Neuronal stem cell (in vitro differentiated cells): Measurements from ENCODE around the gene FBXO36.

ENCODE experiments used
- DNase-seq: peaks from one replicate; pipeline ENCODE4 v3.0.0-alpha.2; 2013; ENCODE audit warnings: low spot score
- H2AFZ ChIP-seq: one replicate; pipeline ENCODE4 v1.6.1; 2013; ENCODE audit warnings: mild to moderate bottlenecking, low read length, inconsistent platforms
- H2AK5ac ChIP-seq: 2 replicates; pipeline ENCODE4 v1.6.1; 2013; ENCODE audit warnings: low read depth, mild to moderate bottlenecking, inconsistent platforms, low read length, moderate library complexity, mixed read lengths
- H2BK120ac ChIP-seq: 2 replicates; pipeline ENCODE4 v1.6.1; 2013; ENCODE audit warnings: low read depth, mild to moderate bottlenecking, inconsistent platforms, low read length, moderate library complexity, mixed read lengths
- H2BK12ac ChIP-seq: one replicate; pipeline ENCODE4 v1.6.1; 2013; ENCODE audit warnings: low read length, inconsistent platforms
- H2BK15ac ChIP-seq: 2 replicates; pipeline ENCODE4 v1.6.1; 2013; ENCODE audit warnings: mild to moderate bottlenecking, low read length, inconsistent platforms, mixed read lengths
- H2BK5ac ChIP-seq: one replicate; pipeline ENCODE4 v1.6.1; 2013; ENCODE audit warnings: inconsistent platforms, mild to moderate bottlenecking, low read length, moderate library complexity
- H3K14ac ChIP-seq: one replicate; pipeline ENCODE4 v1.6.1; 2013; ENCODE audit warnings: low read length, inconsistent platforms
- H3K18ac ChIP-seq: 2 replicates; pipeline ENCODE4 v1.6.1; 2013; ENCODE audit warnings: low read length, inconsistent platforms
- H3K23ac ChIP-seq: 2 replicates; pipeline ENCODE4 v1.6.1; 2013; ENCODE audit warnings: low read depth, mild to moderate bottlenecking, mixed read lengths, low read length, inconsistent platforms; ENCODE audit not compliant: poor library complexity
- H3K27ac ChIP-seq: replicated peaks from 3 replicates; pipeline ENCODE4 v1.5.1; 2013; ENCODE audit warnings: low read length, inconsistent platforms
- H3K27me3 ChIP-seq, 3 experiments: 2 replicates each; pipeline ENCODE4 v1.6.1; 2013; ENCODE audit warnings: low read length in 3 of 3, mild to moderate bottlenecking in 2 of 3, inconsistent platforms in 1 of 3, low read depth in 1 of 3, mixed read lengths in 1 of 3, moderate library complexity in 1 of 3; ENCODE audit not compliant: control insufficient read depth in 3 of 3, insufficient read depth in 3 of 3
- H3K36me3 ChIP-seq, 2 donors: replicated peaks in 1 of 2; 2 replicates each; pipeline ENCODE4 v1.6.1; 2013; ENCODE audit warnings: low read length in 2 of 2; ENCODE audit not compliant: control insufficient read depth in 2 of 2, insufficient read depth in 2 of 2
- H3K4ac ChIP-seq: 2 replicates; pipeline ENCODE4 v1.6.1; 2013; ENCODE audit warnings: inconsistent platforms, mild to moderate bottlenecking, low read length, moderate library complexity
- H3K4me1 ChIP-seq, 2 donors: 1 replicate in 1 of 2; 2 replicates in 1 of 2; pipeline ENCODE4 v1.6.1; 2013; ENCODE audit warnings: low read length in 2 of 2, low read depth in 1 of 2; ENCODE audit not compliant: control insufficient read depth in 2 of 2, insufficient read depth in 1 of 2
- H3K4me2 ChIP-seq: one replicate; pipeline ENCODE4 v1.6.1; 2013; ENCODE audit warnings: mild to moderate bottlenecking, low read length, inconsistent platforms; ENCODE audit not compliant: insufficient read depth, poor library complexity, severe bottlenecking
- H3K4me3 ChIP-seq, 2 donors: 2 replicates each; pipeline ENCODE4 v1.5.1; 2013; ENCODE audit warnings: low read length in 2 of 2, mild to moderate bottlenecking in 2 of 2, inconsistent platforms in 1 of 2, moderate library complexity in 1 of 2
- H3K79me1 ChIP-seq: one replicate; pipeline ENCODE4 v1.6.1; 2013; ENCODE audit warnings: low read depth, mild to moderate bottlenecking, inconsistent platforms, low read length, moderate library complexity
- H3K9ac ChIP-seq: one replicate; pipeline ENCODE4 v1.6.1; 2013; ENCODE audit warnings: mild to moderate bottlenecking, low read depth, low read length, inconsistent platforms; ENCODE audit not compliant: poor library complexity
- H3K9me3 ChIP-seq, 2 donors: replicated peaks in 1 of 2; 2 replicates each; pipeline versions ENCODE3 to v1.6.1; 2013; ENCODE audit warnings: low read length in 2 of 2, mild to moderate bottlenecking in 2 of 2, inconsistent platforms in 1 of 2, low read depth in 1 of 2, mixed read lengths in 1 of 2, moderate library complexity in 1 of 2; ENCODE audit not compliant: control insufficient read depth in 2 of 2, insufficient read depth in 1 of 2
- H4K8ac ChIP-seq: one replicate; pipeline ENCODE4 v1.6.1; 2013; ENCODE audit warnings: low read depth, mild to moderate bottlenecking, inconsistent platforms, low read length, moderate library complexity
- H4K91ac ChIP-seq: one replicate; pipeline ENCODE4 v1.6.1; 2013; ENCODE audit warnings: low read length, low read depth, mild to moderate bottlenecking, inconsistent platforms; ENCODE audit not compliant: poor library complexity
- WGBS, 2 donors: extraction: QIAGEN DNeasy Blood & Tissue Kit; methylation state at CpG; one replicate each; pipeline ENCODE4 v1.1.7; 2013; ENCODE audit warnings: missing lambda C conversion rate in 2 of 2, mixed read lengths in 1 of 2; ENCODE audit not compliant: insufficient read length in 2 of 2, insufficient replicate concordance in 1 of 2; ENCODE audit errors: extremely low coverage in 2 of 2; 5-methylcytosine and 5-hydroxymethylcytosine counted together

Gene FBXO36

GRCh38 chr2:229879191-229879950 lies 42.9 kb upstream of the FBXO36 start:
- H3K23ac ChIP-seq = no peak overlapping the region
- no peaks in the 10 kb centered on the region for H3K27me3 ChIP-seq
- H3K36me3 ChIP-seq = peaks cover 5 to 56% of the 10 kb centered on the region in 2 donors
- H3K4me1 ChIP-seq = no peaks in the 10 kb centered on the region
- H4K91ac ChIP-seq = no peak overlapping the region
- H3K9ac ChIP-seq = no peak overlapping the region
- DNase-seq = no peak
- H3K27ac ChIP-seq = no peak overlapping the region
- H3K9me3 ChIP-seq = no peaks in the 10 kb centered on the region
- no peak overlapping the region for H3K4ac ChIP-seq
- peaks cover 1% of the 10 kb centered on the region for H3K79me1 ChIP-seq
- no peak overlapping the region for H3K4me3 ChIP-seq
- H3K14ac ChIP-seq = no peak overlapping the region
- H2BK15ac ChIP-seq = no peak overlapping the region
- no peak overlapping the region for H2BK120ac ChIP-seq
- no CpG with 5 or more reads among the region's 6 CpGs for WGBS, 2 donors
- H2AFZ ChIP-seq = no peak overlapping the region
- H3K18ac ChIP-seq = no peak overlapping the region
- H4K8ac ChIP-seq = no peak overlapping the region
- no peak overlapping the region for H3K4me2 ChIP-seq
- H2BK5ac ChIP-seq = no peak overlapping the region
- no peak overlapping the region for H2BK12ac ChIP-seq
- H2AK5ac ChIP-seq = no peak overlapping the region

GRCh38 chr2:229880892-229881586 lies 41.3 kb upstream of the FBXO36 start:
- no peak overlapping the region for H2BK12ac ChIP-seq
- H3K9ac ChIP-seq = no peak overlapping the region
- no CpG with 5 or more reads among the region's 5 CpGs for WGBS, 2 donors

GRCh38 chr2:229882583-229882982 lies 39.7 kb upstream of the FBXO36 start:
- WGBS, 2 donors = no CpG with 5 or more reads among the region's 2 CpGs
- no peak for DNase-seq

More at GRCh38 chr2:229880892-229881586, 41.3 kb upstream of the FBXO36 start:
- Histone ChIP-seq H2BK15ac (no peak overlapping the region), H3K27ac (no peak overlapping the region), H2AK5ac (no peak overlapping the region), H3K9me3 (no peaks in the 10 kb centered on the region), H4K91ac (no peak overlapping the region), H3K4me3 (no peak overlapping the region), H3K4me2 (no peak overlapping the region), H2BK5ac (no peak overlapping the region), H3K79me1 (peaks cover 1% of the 10 kb centered on the region), H3K4me1 (no peaks in the 10 kb centered on the region), H3K14ac (no peak overlapping the region), H2AFZ (no peak overlapping the region), H3K4ac (no peak overlapping the region), H3K23ac (no peak overlapping the region), H3K27me3 (no peaks in the 10 kb centered on the region), H4K8ac (no peak overlapping the region), H3K18ac (no peak overlapping the region), H3K36me3 (peaks cover 5 to 61% of the 10 kb centered on the region in 2 donors), H2BK120ac (no peak overlapping the region)
- DNase-seq = no peak

More at GRCh38 chr2:229882583-229882982, 39.7 kb upstream of the FBXO36 start:
- H3K9me3 ChIP-seq = no peaks in the 10 kb centered on the region
- no peak overlapping the region for H3K9ac ChIP-seq
- H2BK120ac ChIP-seq = no peak overlapping the region
- H3K14ac ChIP-seq = no peak overlapping the region
- H2BK15ac ChIP-seq = no peak overlapping the region
- H3K23ac ChIP-seq = no peak overlapping the region
- H3K27ac ChIP-seq = no peak overlapping the region
- H3K79me1 ChIP-seq = peaks cover 1% of the 10 kb centered on the region
- no peak overlapping the region for H2AK5ac ChIP-seq
- no peak overlapping the region for H2AFZ ChIP-seq
- no peaks in the 10 kb centered on the region for H3K27me3 ChIP-seq
- no peak overlapping the region for H3K18ac ChIP-seq
- H3K4me2 ChIP-seq = no peak overlapping the region
- no peak overlapping the region for H4K91ac ChIP-seq
- H3K4me3 ChIP-seq = no peak overlapping the region
- H3K4me1 ChIP-seq = no peaks in the 10 kb centered on the region
- H3K4ac ChIP-seq = no peak overlapping the region
- no peak overlapping the region for H2BK5ac ChIP-seq
- no peak overlapping the region for H2BK12ac ChIP-seq
- H4K8ac ChIP-seq = no peak overlapping the region
- peaks cover 5 to 52% of the 10 kb centered on the region in 2 donors for H3K36me3 ChIP-seq
